ENCODE data around the gene DVL2. TPM values are rescaled to one million over a fixed set of nuclear protein-coding genes. Genes with fewer than 3 reads are reported as not detected.

The DVL2 gene
- total and polyA plus RNA-seq, 9 donors = 8.2 to 80.6 (median 55.8) TPM

DNA sequence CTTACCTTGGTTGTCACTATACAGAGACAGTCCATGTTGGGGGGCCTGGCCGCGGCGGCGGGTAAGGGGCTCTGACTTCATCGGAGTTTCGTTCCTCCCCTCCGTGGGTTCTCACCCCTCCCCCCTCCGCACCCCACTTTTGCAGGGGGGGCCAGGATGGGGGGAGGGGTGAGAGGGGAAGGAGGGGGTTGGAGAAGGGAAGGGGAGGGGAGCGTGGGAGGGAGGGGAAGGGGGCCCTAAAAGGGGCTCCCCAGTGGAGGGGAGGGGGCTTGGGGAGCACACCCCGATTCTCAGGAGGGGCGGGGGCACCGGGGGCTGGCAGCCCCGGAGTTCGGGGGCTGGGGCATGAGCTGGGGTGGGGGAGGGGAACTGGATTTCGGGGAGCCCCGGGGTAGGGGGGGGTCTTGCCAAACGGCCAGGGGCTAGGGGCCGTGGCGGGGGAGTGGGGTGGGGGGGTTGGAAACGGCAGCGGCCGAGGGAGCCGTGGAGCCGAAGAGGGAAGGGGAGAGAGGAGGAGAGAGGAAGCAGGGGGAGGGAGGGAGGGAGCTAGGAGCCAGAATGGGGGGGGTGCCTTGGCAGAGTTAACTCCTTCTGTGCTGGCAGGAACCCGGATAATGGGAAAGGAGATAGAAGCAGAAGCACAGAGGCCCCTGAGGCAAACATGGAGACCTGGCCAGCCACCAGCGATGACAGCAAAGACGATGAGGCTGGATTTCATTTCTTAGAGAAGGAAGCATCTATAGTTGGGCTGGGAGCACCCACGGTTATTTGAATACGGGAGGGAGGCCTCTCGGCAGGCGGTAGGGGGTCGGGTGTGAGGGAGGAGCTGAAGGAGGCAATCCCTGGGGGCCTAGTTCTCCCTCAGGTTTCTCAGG, 17.0 kb downstream of the DVL2 start:
- Histone ChIP-seq H3K4me1 (ENCODE audit: insufficient read depth) (peaks cover 19% of the 10 kb centered on the region), H3K9me3 (no peaks in the 10 kb centered on the region), H3K4me3 (peak overlapping the region; percentile 46), H3K27ac (peak overlapping the region; percentile 26 to 87), H3K36me3 (no peaks in the 10 kb centered on the region), H3K27me3 (no peaks in the 10 kb centered on the region)
- DNase-seq = peak in 4 of 5 donors; percentile 74 to 82 (median 76)
- no peak for TF ChIP-seq EP300 (IDR thresholded peaks at IDR 0.05)
- TF ChIP-seq POLR2A (IDR thresholded peaks at IDR 0.05) = no peak
- WGBS, 3 donors = 2 to 3% (median 2%) methylated on average over 28 to 32 of the region's 32 CpGs
- intact Hi-C loops (cut with DNase I) = no loop called here

DNA sequence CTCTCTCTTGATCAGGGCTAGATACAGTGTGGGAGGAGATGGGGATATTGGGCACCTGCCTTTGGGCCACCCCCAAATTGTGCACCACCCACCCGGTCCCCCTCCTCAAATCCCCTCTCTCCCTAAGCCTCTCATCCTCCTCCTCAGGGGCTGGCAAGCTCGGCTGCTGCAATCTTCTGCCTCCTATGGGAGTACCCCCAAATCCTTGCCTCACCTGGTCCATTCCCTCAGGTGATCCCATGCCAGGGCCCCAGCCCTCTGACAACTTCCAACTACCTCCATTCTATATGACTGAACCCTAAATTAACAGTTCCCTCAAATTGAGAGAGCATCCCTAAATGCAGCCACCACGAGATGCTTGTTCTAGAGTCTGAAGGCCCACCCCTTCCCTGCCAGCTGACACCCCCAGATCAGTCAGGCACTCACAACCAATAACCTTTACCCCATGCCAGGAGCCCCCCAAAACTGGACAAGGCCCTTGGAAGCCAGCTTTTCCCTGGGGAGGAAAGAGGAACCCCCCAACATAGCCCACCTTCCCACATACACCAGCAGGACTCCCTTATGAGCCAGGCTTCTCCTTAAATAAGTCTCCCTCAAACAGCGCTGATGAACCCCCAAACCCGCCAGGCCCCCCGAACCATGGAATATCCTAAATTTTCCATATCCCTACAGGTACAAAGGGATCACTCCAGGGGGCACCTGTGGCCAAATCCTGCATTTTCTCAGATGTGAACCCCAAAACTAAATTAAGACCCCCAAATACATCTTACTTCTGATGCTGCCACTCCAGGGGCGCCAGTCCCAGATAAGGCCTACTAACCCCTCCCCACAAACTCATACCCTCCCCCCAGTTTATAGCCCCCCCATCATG, 17.8 kb downstream of the DVL2 start:
- intact Hi-C loops (cut with DNase I) = no loop called here
- peaks cover 19% of the 10 kb centered on the region for H3K4me1 ChIP-seq (ENCODE audit: insufficient read depth)
- peak in 2 of 5 donors; percentile 44 to 50 for DNase-seq
- H3K36me3 ChIP-seq = no peaks in the 10 kb centered on the region
- no peak for TF ChIP-seq EP300 (IDR thresholded peaks at IDR 0.05)
- no peak for TF ChIP-seq POLR2A (IDR thresholded peaks at IDR 0.05)
- TF ChIP-seq, protein P1, sequence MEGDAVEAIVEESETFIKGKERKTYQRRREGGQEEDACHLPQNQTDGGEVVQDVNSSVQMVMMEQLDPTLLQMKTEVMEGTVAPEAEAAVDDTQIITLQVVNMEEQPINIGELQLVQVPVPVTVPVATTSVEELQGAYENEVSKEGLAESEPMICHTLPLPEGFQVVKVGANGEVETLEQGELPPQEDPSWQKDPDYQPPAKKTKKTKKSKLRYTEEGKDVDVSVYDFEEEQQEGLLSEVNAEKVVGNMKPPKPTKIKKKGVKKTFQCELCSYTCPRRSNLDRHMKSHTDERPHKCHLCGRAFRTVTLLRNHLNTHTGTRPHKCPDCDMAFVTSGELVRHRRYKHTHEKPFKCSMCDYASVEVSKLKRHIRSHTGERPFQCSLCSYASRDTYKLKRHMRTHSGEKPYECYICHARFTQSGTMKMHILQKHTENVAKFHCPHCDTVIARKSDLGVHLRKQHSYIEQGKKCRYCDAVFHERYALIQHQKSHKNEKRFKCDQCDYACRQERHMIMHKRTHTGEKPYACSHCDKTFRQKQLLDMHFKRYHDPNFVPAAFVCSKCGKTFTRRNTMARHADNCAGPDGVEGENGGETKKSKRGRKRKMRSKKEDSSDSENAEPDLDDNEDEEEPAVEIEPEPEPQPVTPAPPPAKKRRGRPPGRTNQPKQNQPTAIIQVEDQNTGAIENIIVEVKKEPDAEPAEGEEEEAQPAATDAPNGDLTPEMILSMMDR (IDR thresholded peaks at IDR 0.05) = no peak
- no peaks in the 10 kb centered on the region for H3K27me3 ChIP-seq
- H3K4me3 ChIP-seq = peak overlapping the region; percentile 46
- H3K27ac ChIP-seq = peak overlapping the region; percentile 27 to 87
- H3K9me3 ChIP-seq = no peaks in the 10 kb centered on the region
- WGBS, 3 donors = 5 to 6% (median 6%) methylated on average over 7 of the region's 7 CpGs

GRCh38 chr17:7215652-7216180, 18.6 kb downstream of the DVL2 start:
- 6 to 10% (median 8%) methylated on average over 9 to 10 of the region's 10 CpGs for WGBS, 3 donors
- no peak overlapping the region for H3K4me3 ChIP-seq
- intact Hi-C loops (cut with DNase I) = no loop called here
- TF ChIP-seq EP300 (IDR thresholded peaks at IDR 0.05) (no peak), POLR2A (IDR thresholded peaks at IDR 0.05) (no peak)
- TF ChIP-seq, protein P1 (IDR thresholded peaks at IDR 0.05) = no peak
- no peaks in the 10 kb centered on the region for H3K9me3 ChIP-seq
- H3K36me3 ChIP-seq = no peaks in the 10 kb centered on the region
- peak overlapping the region; percentile 50 to 87 for H3K27ac ChIP-seq
- no peaks in the 10 kb centered on the region for H3K27me3 ChIP-seq
- DNase-seq = peak in 3 of 5 donors; percentile 52 to 63 (median 53)
- H3K4me1 ChIP-seq (ENCODE audit: insufficient read depth) = peaks cover 20% of the 10 kb centered on the region

DNA sequence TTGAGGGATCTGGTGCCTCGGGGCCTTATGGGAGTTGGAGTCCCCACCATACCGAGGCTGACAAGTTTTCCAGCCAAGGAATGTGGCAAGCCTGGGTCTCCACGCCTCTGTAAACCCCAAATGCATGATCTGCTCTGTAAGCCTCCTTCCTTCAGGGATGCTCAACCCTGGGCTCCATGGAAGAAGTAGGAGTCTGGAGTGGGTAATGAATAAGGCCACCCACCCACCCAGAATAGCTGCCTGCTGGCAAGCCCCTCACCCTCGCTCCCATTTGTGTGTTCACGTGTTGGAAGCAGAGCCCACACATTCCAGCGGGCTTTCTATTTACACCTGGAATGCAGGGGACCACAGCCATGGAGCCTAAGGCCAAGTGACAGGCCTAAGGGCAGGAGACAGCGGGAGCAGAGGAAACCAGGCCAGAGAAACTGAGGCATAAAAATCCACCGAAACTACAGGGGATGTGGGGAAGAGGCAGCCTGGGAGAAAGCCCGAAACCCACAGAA, 19.1 kb downstream of the DVL2 start:
- Histone ChIP-seq H3K36me3 (no peaks in the 10 kb centered on the region), H3K4me1 (ENCODE audit: insufficient read depth) (peaks cover 20% of the 10 kb centered on the region), H3K27me3 (no peaks in the 10 kb centered on the region), H3K27ac (peak overlapping the region in 1 of 2 donors; percentile 50), H3K9me3 (no peaks in the 10 kb centered on the region), H3K4me3 (peak overlapping the region; percentile 56)
- no peak for DNase-seq
- WGBS, 3 donors = 7 to 11% (median 8%) methylated on average over 9 of the region's 9 CpGs
- TF ChIP-seq EP300 (IDR thresholded peaks at IDR 0.05) = no peak
- TF ChIP-seq, protein P1 (IDR thresholded peaks at IDR 0.05) = peak in 1 of 3 donors; percentile 0
- intact Hi-C loops (cut with DNase I) = no loop called here

Measured in ovary (tissue), 9 donors.